GM04504 (cell line): ENCODE measurements around the gene SPEG.
A peak's percentile ranks its signal among the peaks of the same experiment; 100 is the strongest.
"Not testable (repeated sequence)": the region's sequence is repeated elsewhere in the genome, so short reads cannot be mapped to it uniquely, and the experiment has no call there.

Experiments used
- DNase-seq: peaks from one replicate; pipeline ENCODE4 v3.0.0-alpha.2; 2012; ENCODE audit warnings: low read depth

SPEG gene

DNA sequence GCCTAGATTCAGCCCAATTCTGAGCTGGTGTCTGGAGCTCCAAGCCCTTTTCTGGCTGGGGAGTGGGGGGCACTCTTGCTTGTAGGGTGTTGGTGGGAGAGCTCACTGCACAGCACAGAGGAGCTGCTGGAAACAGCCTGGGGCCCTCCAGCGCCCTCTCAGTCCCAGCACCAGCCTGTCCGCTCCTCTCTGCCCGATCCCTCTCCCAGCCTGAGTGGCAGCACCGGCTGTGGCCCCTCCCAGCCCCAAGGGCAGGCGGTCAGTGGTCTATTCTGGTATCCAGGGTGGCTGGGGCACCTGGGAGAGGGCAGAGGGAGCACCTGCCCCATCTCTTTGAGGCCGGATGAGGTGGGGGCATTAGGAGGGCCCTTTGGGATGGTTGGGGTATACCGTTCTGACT is 29.7 kb upstream of the SPEG start:
- DNase-seq, result no peak

- DNase-seq, result no peak
Observed at GRCh38 chr2:219405451-219405850, 29.2 kb upstream of the SPEG start.

GRCh38 chr2:219405958-219406860 is 28.4 kb upstream of the SPEG start:
- no peak for DNase-seq

DNA sequence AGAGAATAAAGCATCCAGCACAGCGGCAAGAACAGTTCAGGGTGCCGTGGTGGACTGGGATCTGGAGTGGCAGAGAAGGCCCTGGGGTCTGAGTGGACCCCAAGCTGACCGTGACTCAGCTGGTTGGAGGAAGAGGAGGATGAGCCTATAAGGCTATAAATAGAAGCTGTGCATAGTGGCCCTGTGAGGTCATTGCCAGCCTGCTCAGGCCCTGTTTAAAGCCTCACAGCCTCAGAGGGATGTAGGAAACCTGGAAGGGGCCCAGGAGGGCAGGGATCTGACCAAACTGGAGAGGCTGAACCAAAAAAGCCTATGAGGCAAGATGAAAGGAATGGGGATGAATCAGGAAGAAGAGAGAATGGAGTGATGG is 27.8 kb upstream of the SPEG start:
- DNase-seq, result peak; percentile 90

DNA sequence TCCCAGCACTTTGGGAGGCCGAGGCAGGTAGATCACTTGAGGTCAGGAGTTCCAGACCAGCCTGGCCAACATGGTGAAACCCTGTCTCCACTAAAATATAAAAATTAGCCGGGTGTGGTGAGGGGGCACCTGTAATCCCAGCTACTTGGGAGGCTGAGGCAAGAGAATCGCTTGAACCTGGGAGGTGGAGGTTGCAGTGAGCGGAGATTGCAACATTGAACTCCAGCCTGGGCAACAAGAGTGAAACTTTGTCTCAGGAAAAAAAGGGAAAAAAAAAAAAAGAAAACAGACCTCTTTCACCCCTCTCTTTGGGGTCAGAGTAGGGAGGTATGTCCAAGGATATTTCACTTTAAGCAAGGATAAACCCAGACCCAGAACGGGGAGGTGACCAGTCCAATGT is 27.3 kb upstream of the SPEG start:
- not testable (repeated sequence) for DNase-seq

- DNase-seq, result no peak
Observed at GRCh38 chr2:219408204-219408603, 26.4 kb upstream of the SPEG start.

- no peak for DNase-seq
Observed at GRCh38 chr2:219408631-219409030, 26.0 kb upstream of the SPEG start.

GRCh38 chr2:219409619-219410018 is 25.0 kb upstream of the SPEG start:
- DNase-seq, result no peak

GRCh38 chr2:219410390-219410789 is 24.3 kb upstream of the SPEG start:
- DNase-seq, result no peak

DNA sequence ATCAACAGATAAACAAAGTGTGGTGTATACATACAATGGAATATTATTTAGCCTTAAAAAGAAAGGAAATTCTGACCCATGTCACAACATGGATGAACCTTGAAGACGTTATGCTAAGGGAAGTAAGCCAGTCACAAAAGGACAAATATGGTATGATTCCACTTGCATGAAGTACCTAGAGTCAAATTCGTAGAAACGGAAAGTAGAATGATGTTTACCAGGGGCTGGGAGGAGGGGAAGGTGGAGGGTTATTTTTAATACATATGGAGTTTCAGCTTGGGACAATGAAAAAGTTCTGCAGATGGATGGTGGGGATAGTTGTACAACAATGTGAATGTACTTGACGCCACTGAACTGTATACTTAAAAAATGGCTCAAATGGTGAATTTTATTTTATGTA is 19.8 kb upstream of the SPEG start:
- DNase-seq, result no peak

GRCh38 chr2:219415580-219416234 is 18.9 kb upstream of the SPEG start:
- no peak for DNase-seq

GRCh38 chr2:219416235-219416602 is 18.4 kb upstream of the SPEG start:
- no peak for DNase-seq

DNA sequence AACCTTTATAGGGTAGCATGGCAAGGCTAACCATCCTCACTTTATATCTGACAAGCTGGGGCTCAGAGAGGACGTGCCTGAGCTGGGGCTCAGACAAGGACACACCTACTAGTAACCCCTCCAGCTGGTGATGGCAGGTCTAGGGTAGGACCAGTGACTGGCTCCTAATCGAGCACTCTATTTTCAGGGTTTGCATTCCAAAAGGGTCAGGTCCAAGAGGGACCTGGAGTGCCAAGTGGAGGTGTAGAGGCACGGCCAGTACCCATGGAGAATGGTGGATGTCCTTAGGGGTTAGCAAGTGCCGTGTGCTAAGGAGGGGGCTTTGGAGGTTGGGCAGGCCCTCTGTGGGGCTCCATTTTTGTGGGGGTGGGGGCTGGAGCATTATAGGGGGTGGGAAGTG is 17.7 kb upstream of the SPEG start:
- DNase-seq, result no peak

DNA sequence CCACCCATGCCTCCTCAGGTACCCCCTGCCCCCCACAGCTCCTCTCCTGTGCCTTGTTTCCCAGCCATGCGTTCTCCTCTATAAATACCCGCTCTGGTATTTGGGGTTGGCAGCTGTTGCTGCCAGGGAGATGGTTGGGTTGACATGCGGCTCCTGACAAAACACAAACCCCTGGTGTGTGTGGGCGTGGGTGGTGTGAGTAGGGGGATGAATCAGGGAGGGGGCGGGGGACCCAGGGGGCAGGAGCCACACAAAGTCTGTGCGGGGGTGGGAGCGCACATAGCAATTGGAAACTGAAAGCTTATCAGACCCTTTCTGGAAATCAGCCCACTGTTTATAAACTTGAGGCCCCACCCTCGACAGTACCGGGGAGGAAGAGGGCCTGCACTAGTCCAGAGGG is 17.3 kb upstream of the SPEG start:
- DNase-seq, result no peak

DNA sequence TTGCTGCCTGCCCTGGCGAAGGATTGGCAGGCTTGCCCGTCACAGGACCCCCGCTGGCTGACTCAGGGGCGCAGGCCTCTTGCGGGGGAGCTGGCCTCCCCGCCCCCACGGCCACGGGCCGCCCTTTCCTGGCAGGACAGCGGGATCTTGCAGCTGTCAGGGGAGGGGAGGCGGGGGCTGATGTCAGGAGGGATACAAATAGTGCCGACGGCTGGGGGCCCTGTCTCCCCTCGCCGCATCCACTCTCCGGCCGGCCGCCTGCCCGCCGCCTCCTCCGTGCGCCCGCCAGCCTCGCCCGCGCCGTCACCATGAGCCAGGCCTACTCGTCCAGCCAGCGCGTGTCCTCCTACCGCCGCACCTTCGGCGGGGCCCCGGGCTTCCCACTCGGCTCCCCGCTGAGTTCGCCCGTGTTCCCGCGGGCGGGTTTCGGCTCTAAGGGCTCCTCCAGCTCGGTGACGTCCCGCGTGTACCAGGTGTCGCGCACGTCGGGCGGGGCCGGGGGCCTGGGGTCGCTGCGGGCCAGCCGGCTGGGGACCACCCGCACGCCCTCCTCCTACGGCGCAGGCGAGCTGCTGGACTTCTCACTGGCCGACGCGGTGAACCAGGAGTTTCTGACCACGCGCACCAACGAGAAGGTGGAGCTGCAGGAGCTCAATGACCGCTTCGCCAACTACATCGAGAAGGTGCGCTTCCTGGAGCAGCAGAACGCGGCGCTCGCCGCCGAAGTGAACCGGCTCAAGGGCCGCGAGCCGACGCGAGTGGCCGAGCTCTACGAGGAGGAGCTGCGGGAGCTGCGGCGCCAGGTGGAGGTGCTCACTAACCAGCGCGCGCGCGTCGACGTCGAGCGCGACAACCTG is 16.3 kb upstream of the SPEG start, which contains the start of gene DES:
Gene DES (plus strand): TSS at position 223 of the 857 bp plus-strand sequence. CDS start 86 bp downstream, at position 309.
- no peak for DNase-seq

DNA sequence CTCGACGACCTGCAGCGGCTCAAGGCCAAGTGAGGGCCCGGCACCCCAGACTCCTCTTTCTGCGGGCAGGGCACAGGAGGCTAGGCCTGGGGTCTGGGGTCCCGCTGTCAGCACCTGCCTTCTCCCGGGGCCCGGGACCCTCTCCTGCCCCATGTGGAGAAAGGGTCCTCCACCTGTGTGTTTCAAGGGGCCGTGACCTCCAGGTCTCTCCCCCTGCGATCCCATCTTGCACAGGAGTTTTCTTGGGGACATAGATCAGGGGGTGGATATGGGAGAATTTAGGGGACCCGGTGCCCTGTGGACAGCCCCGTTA is 15.7 kb upstream of the SPEG start:
- no peak for DNase-seq

DNA sequence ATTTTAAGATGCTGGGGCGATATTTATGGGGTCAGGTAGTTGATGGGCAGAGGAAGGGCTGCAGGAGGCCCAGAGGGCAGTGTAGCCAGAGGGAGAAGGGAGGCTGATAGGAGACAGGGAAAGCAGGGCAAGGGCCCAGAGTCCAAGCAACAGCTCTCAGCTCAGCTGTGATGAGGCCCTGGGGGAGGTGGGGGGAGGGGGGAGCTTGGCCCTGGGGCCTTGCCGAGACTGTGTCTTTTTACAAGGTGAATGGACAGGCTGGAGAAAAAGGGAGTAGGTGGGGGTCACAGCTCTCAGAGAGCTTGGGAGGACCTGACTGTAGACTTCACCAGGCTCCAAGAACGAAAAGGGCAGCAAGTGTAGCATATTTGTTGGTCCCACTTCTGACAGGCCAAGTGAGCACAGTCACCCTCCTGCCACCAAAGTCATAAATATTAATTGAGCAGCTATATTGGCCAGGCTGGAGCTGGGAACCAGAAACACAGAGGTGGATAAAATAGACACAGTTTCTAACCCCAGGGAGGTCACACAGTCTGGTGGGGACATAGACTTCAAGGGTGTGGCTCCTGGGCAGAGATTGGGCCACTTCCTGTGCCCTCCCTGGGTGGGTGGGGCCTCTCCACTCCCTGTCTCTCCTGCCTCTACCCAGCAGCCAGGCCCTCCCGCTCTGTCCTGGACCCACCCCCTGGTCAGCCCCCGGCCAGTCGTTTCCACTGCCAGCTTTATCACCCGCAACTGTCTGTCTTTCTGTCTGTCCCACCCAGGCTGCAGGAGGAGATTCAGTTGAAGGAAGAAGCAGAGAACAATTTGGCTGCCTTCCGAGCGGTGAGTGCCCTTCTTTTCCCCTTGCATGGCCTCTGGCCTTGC is 15.1 kb upstream of the SPEG start:
- DNase-seq, result no peak

DNA sequence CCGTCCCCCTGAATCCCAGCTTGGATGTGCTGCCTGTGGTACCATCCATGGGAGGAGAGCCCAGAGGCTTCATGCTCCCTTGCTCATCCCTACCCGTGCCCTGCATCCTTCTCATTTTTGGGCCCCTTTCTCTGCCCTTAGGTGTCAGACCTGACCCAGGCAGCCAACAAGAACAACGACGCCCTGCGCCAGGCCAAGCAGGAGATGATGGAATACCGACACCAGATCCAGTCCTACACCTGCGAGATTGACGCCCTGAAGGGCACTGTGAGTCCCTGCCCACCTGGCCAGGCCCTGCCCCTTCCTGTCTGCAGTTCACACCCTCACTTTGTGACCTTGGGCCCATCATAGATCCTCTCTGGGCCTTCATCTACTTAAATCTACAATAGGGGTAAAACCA is 14.0 kb upstream of the SPEG start:
- no peak for DNase-seq

GRCh38 chr2:219421323-219421722 is 13.3 kb upstream of the SPEG start:
- DNase-seq, result no peak

GRCh38 chr2:219422952-219423534 is 11.6 kb upstream of the SPEG start:
- DNase-seq, result no peak

DNA sequence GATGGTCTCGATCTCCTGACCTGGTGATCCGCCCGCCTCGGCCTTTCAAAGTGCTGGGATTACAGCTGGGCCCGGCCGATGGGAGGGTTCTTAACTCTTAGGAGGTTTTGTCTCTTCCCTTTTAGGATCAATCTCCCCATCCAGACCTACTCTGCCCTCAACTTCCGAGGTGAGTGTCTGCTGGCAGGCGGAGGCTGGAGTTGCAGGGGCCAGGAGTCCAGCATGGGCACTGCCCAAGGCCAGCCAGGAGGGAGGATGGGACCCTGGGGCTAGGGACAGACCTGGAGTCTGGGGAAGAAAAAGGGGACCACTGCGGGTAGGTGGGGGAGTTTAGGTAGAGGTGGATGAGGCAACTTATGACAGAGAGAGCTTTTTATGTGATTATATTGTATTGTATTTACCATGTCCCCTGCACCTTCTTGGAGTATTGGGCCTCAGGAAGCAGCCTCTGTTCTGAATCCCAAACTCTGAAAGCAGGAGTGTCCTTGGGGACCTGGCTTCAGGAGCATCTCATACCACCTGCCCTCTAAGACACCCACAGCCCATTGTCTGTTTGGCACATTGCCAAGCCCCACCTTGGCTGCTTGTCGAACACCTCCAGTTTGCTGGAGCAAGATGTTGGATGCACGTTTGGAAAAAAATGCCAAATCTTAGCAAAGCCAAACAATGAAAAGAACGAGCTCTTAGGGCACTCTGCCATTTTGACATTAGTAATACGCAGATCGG is 10.8 kb upstream of the SPEG start:
- no peak for DNase-seq
